Middle frontal gyrus (tissue), 1 donor: Measurements from ENCODE around the gene RBMX2.
"Not testable (repeated sequence)": the region's sequence is repeated elsewhere in the genome, so short reads cannot be mapped to it uniquely, and the experiment has no call there.

Experiments
- DNase-seq: peaks from one replicate; pipeline ENCODE4 v3.0.0-alpha.2; 2015; ENCODE audit warnings: low spot score; ENCODE audit errors: extremely low spot score

Gene RBMX2, protein sequence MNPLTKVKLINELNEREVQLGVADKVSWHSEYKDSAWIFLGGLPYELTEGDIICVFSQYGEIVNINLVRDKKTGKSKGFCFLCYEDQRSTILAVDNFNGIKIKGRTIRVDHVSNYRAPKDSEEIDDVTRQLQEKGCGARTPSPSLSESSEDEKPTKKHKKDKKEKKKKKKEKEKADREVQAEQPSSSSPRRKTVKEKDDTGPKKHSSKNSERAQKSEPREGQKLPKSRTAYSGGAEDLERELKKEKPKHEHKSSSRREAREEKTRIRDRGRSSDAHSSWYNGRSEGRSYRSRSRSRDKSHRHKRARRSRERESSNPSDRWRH

DNA sequence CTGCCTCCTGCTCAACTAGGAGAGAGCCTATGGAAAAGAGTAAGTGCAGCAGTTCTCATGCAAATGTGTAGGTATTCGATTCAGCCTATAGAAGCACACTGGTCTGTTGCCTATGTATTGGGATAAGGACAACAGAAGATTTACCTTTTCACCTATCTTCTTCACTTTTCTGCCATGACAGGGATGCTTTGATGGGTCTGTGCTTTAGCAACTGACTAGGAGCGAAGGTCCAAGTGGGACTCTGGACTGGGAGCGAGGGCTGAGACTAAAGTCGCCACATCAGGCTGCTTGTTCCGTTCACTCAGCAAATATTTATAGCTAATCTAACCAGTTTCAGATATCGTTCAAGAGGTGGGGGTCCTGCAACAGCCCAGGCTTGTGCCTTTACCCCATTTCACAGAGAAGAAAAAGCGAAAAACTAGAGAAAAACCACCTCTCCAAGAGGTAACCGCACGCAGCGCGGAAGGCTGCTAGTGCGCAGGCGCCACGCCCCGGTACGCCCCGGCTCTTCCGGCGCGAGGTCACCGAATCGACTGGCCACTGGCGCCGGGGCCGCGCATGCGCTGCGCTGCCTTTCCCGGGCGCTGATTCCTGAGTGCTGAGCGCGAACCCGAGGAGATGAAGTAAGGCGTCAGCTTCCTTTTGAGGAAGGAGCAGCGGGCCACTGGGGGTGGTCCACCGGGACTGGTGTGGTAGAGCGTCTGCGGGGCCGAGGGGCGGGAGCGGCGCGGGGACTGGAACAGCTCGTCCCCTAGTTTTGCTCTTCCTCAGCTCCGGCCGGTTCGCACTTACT lies at the start of gene RBMX2:
TSS of gene RBMX2 (plus strand) at position 573 of the 793 bp plus-strand sequence. CDS start at position 619, 46 bp downstream.
- peak; percentile 47 for DNase-seq

DNA sequence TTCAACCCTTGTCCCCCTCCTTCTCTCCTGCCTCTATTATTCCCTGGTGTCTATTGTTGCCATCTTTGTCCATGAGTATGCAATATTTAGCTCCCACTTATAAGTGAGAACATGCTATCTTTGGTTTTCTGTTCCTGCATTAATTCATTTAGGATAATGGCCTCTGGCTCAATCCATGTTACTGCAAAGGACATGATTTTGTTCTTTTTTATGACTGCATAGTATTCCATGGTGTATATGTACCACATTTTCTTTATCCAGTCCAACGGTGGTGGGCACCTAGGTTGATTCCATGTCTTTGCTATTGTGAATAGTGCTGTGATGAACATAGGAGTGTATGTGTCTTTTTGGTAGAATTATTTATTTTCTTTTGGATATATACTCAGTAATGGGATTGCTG lies 49.7 kb upstream of the RBMX2 start:
- DNase-seq: not testable (repeated sequence)

DNA sequence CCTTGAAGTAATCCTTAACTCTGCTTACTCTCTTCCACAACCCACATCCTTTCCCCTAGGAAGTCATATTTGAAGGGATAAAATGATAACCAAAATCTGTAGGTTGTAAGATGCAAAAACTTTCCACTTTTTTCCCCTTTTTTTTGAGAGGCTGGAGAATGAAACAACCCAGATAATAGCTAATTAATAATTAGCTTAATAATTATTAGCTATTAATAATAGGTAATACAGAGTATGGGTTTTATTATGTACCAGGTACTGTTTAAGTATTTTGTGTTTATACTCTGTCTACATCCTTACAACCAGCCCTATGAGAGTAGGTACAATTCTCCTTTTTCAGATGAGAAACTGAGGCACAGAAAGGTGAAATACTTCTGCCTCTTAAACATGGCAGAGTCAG lies 25.7 kb upstream of the RBMX2 start:
- no peak for DNase-seq

DNA sequence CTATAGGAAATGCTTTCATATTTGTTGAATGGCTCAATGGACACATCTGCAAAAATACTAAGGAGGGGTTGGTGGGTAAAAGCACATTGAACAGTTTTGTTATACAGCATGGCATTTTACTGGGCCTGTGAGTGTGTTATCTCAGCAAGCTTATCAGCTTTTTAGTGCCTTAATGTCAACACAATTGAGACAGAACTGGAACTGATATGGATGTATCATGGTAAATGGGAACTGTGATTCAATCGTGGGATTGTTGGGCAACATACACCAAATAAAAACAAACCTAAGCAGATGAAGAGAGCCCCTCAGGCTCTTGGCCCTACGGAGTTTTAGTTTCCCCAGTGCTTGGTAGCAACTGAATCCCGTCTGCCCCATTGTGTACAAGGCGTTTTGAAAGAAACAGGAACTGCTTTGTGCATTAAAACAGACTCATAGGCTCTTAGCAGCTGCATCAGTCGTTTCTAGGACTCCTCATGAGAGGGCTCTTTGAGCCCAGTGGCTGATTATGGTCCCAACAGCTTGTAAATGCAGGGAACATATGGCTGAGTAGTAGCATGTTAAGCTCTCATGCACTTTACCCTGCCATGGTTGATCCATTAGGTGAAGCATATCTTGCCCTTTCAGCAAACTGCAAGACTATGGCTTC lies 23.6 kb upstream of the RBMX2 start:
- DNase-seq: no peak

DNA sequence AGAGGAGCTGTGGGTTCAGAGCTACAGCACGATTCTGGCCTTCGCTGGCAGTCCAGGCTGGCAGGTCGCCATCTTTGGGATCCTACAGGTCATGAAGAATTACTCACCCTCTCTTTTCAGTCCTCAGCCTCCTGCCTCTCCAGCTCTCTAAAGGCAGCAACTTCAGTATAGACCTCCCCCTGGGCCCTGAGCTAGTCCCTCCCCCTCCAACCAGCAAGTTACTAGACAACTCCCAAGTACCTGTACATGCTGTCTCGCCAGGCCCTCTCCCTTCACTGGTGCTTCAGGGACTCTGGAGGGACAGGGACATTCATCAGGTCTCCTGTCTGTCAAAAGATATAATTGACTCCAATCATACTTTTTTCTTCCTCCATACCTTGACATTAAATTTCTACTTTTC lies 16.3 kb upstream of the RBMX2 start, which contains the start of gene GPR119:
TSS of gene GPR119 (minus strand) at position 155 of the 400 bp plus-strand sequence. CDS start 227 bp downstream, outside the sequence.
- no peak for DNase-seq

DNA sequence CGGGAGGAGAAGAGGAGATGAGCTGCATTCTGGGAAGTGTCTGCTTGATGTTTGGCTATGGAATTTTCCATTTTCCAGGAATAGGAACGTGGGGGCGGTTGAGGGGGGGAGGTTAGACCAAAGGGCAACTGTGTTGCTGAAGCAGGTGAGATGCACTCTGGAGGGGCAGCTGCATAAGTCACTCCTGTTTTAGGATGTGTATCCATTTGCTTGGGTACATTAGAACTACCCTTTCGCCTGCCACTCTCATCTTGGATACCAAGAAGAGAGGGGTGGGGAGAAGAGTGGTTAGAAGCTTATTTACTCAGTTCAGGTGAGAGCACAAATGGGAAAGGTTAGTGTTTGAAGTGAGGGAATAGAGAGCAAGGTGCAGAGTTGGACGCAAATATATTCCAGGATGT lies 15.4 kb upstream of the RBMX2 start:
- no peak for DNase-seq

DNA sequence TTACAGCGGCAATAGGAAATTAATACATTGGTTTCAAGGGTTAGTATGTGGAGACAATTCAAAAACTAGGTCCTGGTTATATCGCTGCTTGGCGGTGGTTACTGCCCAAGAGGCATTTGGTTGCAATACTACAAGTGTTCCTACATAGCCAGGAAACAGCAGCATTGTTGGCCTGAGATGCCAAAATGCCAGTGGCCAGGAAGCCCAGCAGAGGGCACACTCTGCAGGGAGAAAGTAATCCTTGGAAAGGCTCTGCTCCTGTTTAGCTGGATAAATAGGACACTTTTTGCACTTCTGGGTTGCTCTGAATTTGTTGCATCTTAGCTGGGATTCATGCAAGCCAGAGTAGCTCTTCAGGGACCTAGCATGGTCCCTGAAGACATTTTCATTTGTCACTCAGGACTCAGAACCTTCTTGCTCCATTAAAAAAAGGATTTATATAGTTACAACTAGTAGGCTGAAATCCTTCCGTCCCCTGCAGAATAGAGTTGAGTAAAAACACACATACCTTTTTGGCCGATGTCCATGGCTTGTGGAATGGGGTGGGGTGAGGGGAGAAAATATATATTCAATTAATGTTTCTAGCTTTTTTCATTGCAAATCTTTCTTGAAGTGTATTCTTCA lies 8.2 kb upstream of the RBMX2 start:
- peak; percentile 29 for DNase-seq

DNA sequence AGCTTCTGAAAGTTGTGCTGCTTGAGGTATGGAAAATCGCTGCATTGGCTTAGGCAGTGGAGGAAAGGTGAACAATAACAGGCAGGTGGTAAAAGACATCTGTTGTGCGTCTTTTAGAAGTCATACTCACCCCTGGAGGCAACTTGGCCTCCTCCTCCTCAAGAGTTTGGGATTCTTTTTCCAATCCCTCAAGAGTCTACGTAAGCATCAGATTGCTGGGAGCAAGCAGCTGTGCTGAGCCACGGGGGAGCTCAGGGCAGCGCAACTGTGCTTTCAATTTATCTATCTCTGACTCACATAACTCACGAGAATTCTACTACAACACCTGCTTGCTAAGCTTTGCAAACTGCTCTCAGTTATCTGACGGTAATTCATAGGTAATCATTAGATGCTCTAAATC lies 6.4 kb upstream of the RBMX2 start:
- no peak for DNase-seq

DNA sequence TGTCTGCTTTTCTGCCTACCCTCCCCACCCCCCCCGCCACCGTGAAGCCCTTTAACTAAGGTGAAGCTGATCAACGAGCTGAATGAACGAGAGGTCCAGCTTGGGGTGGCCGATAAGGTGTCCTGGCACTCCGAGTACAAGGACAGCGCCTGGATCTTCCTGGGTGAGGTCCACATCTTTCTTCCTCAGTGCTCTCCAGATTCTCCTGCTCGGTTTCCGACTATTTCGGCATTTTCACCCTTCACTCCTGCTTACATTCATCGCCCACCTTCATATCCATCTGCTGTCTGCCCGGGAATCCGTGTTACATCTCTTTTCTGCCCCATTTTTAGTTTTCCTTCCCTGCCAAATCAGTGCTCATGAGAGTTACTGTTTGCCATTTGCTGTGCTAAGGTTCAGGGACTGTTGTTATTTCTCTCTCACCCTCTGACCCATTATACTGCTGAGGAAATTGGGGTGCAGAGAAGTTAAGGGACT lies 459 bp downstream of the RBMX2 start:
- DNase-seq: no peak

DNA sequence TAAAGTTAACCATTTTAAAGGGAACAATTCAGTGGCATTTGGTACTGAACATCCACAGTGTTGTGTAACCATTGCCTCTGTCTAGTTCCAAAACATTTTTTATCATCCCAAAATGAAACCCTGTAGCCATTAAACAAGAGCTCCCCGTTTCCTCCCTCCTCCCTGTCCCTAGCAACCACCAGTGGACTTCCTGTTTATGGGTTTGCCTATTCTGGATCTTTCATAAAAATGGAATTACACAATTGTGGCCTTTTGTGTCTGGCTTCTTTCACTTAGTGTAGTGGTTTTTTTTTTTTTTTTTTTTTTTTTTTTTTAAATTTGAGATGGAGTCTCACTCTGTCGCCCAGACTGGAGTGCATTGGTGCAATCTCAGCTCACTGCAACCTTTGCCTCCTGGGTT lies 11.6 kb downstream of the RBMX2 start:
- no peak for DNase-seq

DNA sequence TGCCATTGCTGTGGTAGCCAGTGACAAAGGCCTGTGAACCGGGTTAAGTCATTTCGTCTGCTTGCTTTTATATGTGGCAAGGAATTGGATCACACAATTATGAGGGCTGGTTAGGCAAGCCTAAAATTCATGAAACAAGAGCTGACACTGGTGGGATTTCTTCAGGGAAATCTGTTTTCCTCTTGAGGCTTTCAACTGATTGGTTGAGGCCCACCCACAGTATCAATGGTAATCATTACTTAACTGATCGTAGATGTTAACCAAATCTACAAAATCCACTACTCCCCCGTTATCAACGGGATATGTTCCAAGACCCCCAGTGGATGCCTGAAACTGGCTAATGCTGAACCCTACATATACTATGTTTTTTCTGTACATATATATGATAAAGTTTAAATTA lies 13.0 kb downstream of the RBMX2 start:
- no peak for DNase-seq

DNA sequence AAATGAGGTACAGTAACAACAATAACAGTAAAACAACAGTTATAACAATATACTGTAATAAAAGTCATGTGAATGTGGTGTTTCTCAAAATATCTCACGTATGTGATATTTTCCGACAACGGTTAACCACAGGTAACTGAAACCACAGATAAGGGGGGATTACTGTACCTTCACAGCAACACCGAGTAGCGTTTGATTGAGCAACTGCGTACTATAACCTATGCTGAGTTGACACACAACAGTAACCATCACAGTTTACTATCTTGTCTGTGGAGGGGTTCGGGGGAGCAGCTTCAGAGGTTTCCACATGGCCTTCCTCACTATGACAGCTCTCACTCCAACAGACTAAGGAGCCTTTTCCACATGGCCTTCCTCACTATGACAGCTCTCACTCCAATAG lies 13.4 kb downstream of the RBMX2 start:
- no peak for DNase-seq

DNA sequence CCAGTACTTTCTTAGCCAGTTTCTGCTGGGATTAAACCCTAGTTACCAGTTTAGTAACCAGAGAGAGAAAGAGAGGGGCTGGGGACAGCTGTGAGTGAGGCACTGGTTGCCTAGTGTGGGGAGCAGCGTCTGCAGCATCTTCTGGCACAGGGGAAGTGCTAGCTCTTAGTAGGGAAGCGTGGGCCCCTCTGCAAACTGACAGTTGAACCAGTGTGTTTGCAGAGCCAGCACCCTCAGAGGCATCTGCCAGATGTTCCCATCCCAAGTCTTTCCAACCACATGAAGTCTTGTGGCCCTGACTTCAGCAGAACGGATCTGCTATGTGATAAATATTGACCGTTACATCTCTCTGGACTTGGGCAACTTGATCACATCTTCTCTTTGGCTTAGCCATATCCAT lies 15.0 kb downstream of the RBMX2 start:
- no peak for DNase-seq

DNA sequence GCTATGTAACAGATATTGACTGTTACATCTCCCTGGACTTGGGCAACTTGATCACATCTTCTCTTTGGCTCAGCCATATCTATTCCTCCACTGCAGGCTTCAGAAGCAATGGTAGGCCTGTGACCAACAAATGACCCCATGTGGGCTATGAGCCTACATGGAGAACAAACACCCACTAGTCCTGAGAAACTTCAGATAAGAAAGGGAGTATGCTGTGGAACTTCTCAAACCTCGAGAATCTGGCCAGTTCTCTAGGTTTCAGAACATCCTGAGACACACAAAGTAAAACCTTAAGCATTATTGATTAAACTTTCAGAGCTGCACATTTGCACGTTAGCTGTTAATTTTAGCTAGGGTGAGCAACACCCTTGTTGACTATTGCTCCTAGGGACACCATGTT lies 16.3 kb downstream of the RBMX2 start:
- DNase-seq: no peak

DNA sequence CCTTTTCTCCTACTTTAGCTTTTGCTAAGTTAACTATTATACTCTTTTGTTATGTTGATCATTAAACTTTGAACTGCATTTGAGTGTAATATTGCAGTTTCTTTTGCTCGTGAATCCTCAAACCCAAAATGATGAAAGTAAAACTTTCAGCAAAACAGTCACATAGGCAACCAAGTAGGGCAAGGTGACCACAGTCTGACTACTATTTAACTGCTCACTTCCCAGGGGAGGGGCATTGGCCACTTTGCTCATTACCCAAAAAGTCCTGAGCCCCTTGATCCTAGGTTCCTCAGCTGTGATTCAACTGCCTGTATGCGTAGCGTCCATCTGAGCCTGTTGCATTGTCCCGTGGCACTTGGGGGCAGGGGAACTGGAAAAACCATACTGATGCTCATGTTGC lies 17.0 kb downstream of the RBMX2 start:
- DNase-seq: no peak

DNA sequence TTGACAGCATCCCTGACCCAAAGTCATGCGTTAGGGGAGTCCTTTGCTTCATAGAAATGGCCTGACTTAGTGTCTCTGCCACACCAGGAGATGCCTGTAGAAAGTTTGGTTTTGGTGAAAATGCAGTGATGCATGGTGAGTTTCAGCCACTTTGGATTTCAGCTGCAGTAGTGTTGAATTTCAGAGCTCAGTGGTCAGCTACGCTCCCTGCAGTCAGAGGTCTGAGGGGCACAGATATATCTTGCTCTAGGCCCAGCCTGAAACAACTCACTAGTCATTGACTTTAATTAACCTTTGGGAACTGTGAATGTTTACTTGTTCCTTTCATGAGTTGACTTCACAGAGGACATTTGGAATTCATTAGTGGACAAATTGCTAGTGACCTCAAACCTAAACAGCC lies 17.5 kb downstream of the RBMX2 start:
- no peak for DNase-seq

DNA sequence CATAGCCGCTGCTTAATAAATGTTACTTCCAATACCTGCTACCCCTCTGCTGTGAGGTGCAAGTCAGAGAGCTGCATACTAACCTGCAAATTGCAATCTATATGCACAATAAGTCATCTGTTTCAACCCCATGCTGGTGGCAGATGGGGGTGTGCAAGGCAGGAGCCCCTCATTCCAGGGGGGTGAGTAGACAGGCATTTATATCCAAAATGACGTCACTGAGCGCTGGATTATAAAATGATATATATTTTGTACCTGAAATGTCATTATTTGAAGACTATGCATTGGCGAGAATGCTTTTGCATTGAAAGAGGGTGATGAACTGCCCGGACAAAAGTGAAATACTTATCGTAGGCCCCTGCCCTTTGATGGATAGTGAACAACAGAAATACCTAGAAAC lies 24.7 kb downstream of the RBMX2 start:
- DNase-seq: no peak

DNA sequence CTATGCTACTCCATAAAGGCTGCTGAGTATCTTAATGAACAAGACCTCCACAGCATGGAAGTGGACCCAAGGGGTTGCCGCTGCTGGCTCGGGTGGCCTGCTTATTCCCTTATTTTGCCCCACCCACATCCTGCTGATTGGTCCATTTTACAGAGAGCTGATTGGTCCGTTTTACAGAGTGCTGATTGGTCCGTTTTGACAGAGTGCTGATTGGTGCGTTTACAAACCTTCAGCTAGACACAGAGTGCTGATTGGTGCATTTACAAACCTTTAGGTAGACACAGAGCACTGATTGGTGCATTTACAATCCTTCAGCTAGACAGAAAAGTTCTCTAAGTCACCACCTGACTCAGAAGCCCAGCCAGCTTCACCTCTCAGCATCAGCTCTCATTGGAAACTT lies 27.4 kb downstream of the RBMX2 start:
- not testable (repeated sequence) for DNase-seq

DNA sequence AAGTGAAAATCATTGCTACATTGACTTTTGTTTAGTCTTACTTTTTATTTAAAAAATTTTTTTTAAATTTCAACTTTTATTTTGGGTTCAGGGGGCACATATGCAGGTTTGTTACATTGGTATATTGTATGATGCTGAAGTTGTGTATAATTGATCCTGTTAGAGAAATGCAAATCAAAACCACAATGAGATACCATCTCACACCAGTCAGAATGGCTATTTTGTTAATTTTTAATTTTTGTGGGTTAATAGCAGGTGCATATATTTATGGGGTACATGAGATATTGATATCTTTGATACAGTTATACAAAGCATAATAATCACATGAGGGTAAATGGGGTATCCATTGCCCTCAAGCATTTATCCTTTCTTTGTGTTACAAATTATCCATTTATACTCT lies 34.1 kb downstream of the RBMX2 start:
- DNase-seq: no peak

DNA sequence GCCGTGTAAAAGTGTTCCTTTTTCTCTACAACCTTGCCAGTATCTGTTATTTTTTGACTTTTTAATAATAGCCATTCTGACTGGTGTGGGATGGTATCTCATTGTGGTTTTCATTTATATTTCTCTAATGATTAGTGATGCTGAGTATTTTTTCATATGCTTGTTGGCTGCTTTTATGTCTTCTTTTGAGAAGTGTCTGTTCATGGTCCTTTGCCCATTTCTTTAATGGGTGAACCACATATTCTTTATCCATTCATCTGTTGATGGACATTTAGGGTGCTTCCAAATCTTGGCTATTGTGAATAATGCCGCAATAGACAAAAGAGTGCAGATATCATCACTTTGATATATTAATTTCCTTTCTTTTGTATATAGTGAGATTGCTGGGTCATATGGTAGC lies 36.2 kb downstream of the RBMX2 start:
- not testable (repeated sequence) for DNase-seq

DNA sequence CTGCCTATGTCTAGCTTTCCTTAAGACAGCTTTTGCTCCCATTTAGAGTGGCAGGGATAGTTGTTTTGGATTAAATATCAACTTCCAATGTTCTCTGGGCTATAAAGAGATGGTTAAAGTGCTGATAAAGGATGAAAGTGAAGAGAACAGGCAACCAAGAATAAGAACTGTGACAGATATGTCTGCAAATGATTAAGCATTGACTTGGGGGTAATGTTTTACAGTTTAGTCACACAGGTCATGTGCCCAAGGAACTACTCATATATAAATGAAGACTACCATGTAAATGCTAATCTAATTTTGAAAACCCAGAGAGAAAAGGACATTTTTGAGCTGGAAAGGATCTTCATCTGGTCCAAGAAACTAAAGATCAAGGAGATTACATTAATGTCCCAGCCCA lies 42.1 kb downstream of the RBMX2 start:
- DNase-seq: no peak
